Osteocyte (in vitro differentiated cells): ENCODE measurements around the gene PLET1. TPM values are rescaled to one million over a fixed set of nuclear protein-coding genes. Genes with fewer than 3 reads are reported as not detected.

Source experiments
- DNase-seq: peaks from one replicate; pipeline ENCODE4 v3.0.0; 2021; ENCODE audit warnings: mixed read lengths; ENCODE audit not compliant: unreplicated experiment; ENCODE audit errors: extremely low spot score
- H3K27ac Mint-ChIP-seq: one replicate; pipeline ENCODE4 v1.8.0; 2021; ENCODE audit warnings: mild to moderate bottlenecking, mixed read lengths; ENCODE audit not compliant: unreplicated experiment
- H3K27me3 Mint-ChIP-seq: one replicate; pipeline ENCODE4 v1.8.0; 2021; ENCODE audit warnings: mixed read lengths; ENCODE audit not compliant: unreplicated experiment
- H3K36me3 Mint-ChIP-seq: one replicate; pipeline ENCODE4 v1.8.0; 2021; ENCODE audit warnings: mixed read lengths; ENCODE audit not compliant: unreplicated experiment
- H3K4me1 Mint-ChIP-seq: one replicate; pipeline ENCODE4 v1.8.0; 2021; ENCODE audit warnings: mixed read lengths; ENCODE audit not compliant: unreplicated experiment
- H3K4me3 Mint-ChIP-seq: one replicate; pipeline ENCODE4 v1.8.0; 2021; ENCODE audit warnings: mild to moderate bottlenecking, moderate library complexity, mixed read lengths; ENCODE audit not compliant: unreplicated experiment
- H3K9me3 Mint-ChIP-seq: one replicate; pipeline ENCODE4 v1.8.0; 2021; ENCODE audit warnings: mixed read lengths; ENCODE audit not compliant: unreplicated experiment
- CTCF ChIP-seq: fragments of 200-600 bp; sonication (generic); IDR thresholded peaks from 2 replicates; pipeline ENCODE4 v1.5.0; 2021; ENCODE audit warnings: antibody characterized with exemption, mild to moderate bottlenecking, moderate library complexity
- total RNA-seq: library from RNA; stranded (reverse); gene quantifications from 2 replicates; pipeline ENCODE4 v1.2.1, GENCODE V29; 2021

PLET1 gene
- total RNA-seq, 1 donor from 2014 or later, result not detected

GRCh38 chr11:112227471-112227870 lies 33.2 kb downstream of the PLET1 start:
- Mint-ChIP-seq H3K9me3 (no peaks in the 10 kb centered on the region), H3K27me3 (no peaks in the 10 kb centered on the region), H3K36me3 (peaks cover 30% of the 10 kb centered on the region), H3K4me1 (peaks cover 34% of the 10 kb centered on the region), H3K4me3 (peak overlapping the region; percentile 76), H3K27ac (peak overlapping the region; percentile 98)
- no peak for TF ChIP-seq CTCF
- DNase-seq, result no peak

- no peaks in the 10 kb centered on the region for H3K9me3 Mint-ChIP-seq
- H3K27me3 Mint-ChIP-seq, result no peaks in the 10 kb centered on the region
- peaks cover 30% of the 10 kb centered on the region for H3K36me3 Mint-ChIP-seq
- DNase-seq, result no peak
- TF ChIP-seq CTCF, result no peak
- peak overlapping the region; percentile 76 for H3K4me3 Mint-ChIP-seq
- peak overlapping the region; percentile 98 for H3K27ac Mint-ChIP-seq
- H3K4me1 Mint-ChIP-seq, result peaks cover 34% of the 10 kb centered on the region
Observed at GRCh38 chr11:112226831-112227401, 33.7 kb downstream of the PLET1 start.

GRCh38 chr11:112226062-112226830 lies 34.4 kb downstream of the PLET1 start, which contains the start of gene PTS:
Gene PTS, plus strand, starts transcription at chr11:112226428. Its CDS starts 16 bp downstream, at chr11:112226444.
- peak within 1 kb of the TSS; percentile 98 for H3K27ac Mint-ChIP-seq
- peak; percentile 95 for DNase-seq
- H3K4me1 Mint-ChIP-seq, result peaks cover 36% of the 10 kb centered on the region
- no peaks in the 10 kb centered on the region for H3K9me3 Mint-ChIP-seq
- peaks cover 27% of the 10 kb centered on the region for H3K36me3 Mint-ChIP-seq
- peak within 1 kb of the TSS; percentile 76 for H3K4me3 Mint-ChIP-seq
- H3K27me3 Mint-ChIP-seq, result no peaks in the 10 kb centered on the region
- no peak for TF ChIP-seq CTCF

- H3K27ac Mint-ChIP-seq, result peak overlapping the region; percentile 98
- H3K4me1 Mint-ChIP-seq, result peaks cover 38% of the 10 kb centered on the region
- DNase-seq, result no peak
- peaks cover 22% of the 10 kb centered on the region for H3K36me3 Mint-ChIP-seq
- no peaks in the 10 kb centered on the region for H3K9me3 Mint-ChIP-seq
- TF ChIP-seq CTCF, result no peak
- peak overlapping the region; percentile 76 for H3K4me3 Mint-ChIP-seq
- H3K27me3 Mint-ChIP-seq, result no peaks in the 10 kb centered on the region
Observed at GRCh38 chr11:112225753-112226061, 35.0 kb downstream of the PLET1 start.

GRCh38 chr11:112223754-112224532 lies 36.7 kb downstream of the PLET1 start:
- H3K4me3 Mint-ChIP-seq, result no peak overlapping the region
- peaks cover 25% of the 10 kb centered on the region for H3K4me1 Mint-ChIP-seq
- no peak for TF ChIP-seq CTCF
- H3K36me3 Mint-ChIP-seq, result peaks cover 9% of the 10 kb centered on the region
- H3K27me3 Mint-ChIP-seq, result no peaks in the 10 kb centered on the region
- no peak overlapping the region for H3K27ac Mint-ChIP-seq
- H3K9me3 Mint-ChIP-seq, result no peaks in the 10 kb centered on the region
- no peak for DNase-seq
